Measurements from ENCODE around the gene HASPIN. TPM values are rescaled to one million over a fixed set of nuclear protein-coding genes. Genes with fewer than 3 reads are reported as not detected.
"Not testable (repeated sequence)": the region's sequence is repeated elsewhere in the genome, so short reads cannot be mapped to it uniquely, and the experiment has no call there.

The HASPIN gene
- total RNA-seq, 2 donors from 2014 or later, result 1.1 to 2.6 TPM

DNA sequence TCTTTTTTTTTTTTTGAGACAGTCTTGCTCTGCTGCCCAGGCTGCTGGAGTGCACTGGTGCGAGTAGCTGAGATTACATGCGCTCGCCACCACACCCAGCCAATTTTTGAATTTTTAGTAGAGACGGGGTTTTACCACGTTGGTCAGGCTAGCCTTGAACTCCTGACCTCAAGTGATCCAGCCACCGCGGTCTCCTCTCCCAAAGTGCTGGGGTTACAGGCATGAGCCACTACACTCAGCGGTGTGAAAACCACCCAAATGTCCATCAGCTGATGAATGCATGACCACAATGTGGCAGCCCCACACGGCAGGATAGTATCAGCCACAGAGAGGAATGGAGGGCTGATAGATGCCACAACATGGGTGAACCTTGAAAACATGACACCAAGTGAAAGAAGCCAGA is 29.9 kb upstream of the HASPIN start:
- ATAC-seq, result no peak

DNA sequence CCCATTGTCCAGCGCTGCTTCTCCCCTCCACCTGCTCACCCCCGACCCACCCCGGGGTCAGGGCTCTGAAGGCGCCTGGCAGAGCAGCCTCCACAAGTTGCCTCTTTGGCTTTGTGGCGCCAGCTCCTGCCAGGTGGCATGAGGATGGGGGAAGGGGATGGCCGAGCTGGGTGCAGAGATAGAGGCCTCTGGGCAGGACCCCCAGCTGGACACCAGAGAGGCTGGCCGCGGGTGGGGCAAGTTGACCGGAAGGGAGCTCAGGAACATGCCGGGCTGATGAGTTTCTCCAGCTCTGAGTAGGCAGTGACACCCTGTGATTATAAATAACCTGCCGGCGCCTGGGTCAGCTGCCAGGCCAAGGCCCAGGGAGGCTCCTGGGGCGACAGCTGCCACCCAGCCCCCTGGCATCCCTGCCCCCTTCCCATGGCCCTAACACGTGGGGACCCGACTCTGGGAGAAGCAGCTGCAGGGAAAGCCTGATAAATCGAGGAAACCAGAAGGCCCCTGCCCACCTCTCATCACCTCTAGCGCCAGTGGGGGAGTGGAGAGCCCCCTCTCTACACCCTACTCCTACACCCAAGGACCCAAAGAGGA is 28.5 kb upstream of the HASPIN start:
- intact Hi-C loops (cut with DNase I, micrococcal nuclease), result no loop called here
- DNase-seq (no peak), ATAC-seq (peak; percentile 26)

More for the DNA sequence above, 29.9 kb upstream of the HASPIN start:
- intact Hi-C loops (cut with DNase I, micrococcal nuclease), result no loop called here
- no peak for DNase-seq

GRCh38 chr17:3695723-3696411 is 27.8 kb upstream of the HASPIN start, which contains the start of gene P2RX5:
Gene P2RX5, minus strand, starts transcription at chr17:3696155. Its CDS starts 150 bp downstream, at chr17:3696005.
- ATAC-seq (peak; percentile 48), DNase-seq (peak in 1 of 2 donors; percentile 41)
- intact Hi-C loops (cut with DNase I, micrococcal nuclease), result no loop called here

DNA sequence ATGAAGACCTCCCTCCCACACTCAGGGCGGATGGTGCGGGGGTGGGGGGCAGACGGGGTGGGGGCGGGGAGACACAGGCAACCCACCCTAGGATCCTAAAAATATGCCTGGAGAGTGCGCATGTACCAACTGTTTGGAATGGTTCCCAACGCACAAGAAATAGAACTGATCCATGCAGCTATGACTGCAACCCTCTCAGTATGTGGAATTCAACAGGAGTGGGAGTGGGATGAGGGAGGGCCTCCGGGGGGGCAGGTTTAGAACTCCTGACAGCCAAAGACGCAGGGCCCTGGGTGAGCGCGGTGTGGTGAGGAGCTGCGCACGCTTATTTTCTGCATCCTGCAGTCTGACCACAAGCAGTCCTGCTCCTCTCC is 26.6 kb upstream of the HASPIN start:
- DNase-seq (no peak), ATAC-seq (no peak)
- intact Hi-C loops (cut with DNase I, micrococcal nuclease), result no loop called here

DNA sequence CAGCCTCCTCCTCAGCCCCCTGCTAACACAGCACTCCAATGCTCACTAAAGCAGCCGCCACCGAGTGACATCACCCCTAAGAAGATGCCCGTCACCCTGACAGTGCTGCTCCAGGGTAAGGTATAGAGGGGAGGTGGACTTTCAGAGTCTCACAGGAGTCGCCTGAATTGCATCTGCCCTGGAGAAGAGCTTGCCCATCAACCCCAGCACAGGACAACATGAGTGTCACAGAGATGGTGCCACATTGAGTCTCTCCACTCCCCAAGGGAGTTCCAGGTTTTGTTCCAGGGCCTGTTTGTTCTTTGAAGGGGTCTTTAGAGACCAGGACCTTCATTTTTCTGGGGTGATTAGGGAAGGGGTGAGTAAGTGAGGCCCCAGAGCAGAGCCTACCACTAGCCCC is 25.6 kb upstream of the HASPIN start:
- ATAC-seq (no peak), DNase-seq (no peak)
- intact Hi-C loops (cut with DNase I, micrococcal nuclease), result no loop called here

DNA sequence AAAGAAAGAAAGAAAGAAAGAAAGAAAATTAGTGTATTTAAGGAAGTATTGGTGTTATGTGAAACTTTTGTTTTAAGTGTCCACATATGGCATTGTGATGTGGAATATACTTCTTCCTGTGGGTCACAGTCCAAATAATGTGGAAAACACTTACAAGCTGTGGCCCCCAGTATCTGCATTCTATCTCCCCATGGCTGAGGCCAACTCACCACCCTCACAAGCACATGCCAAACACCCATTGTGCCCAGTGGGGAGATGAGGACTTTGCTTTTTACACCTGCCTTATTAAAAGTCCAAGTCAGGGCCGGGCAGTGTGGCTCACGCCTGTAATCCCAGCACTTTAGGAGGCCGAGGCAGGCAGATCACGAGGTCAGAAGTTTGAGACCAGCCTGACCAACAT is 23.8 kb upstream of the HASPIN start:
- no peak for DNase-seq
- intact Hi-C loops (cut with DNase I, micrococcal nuclease), result no loop called here
- no peak for ATAC-seq

DNA sequence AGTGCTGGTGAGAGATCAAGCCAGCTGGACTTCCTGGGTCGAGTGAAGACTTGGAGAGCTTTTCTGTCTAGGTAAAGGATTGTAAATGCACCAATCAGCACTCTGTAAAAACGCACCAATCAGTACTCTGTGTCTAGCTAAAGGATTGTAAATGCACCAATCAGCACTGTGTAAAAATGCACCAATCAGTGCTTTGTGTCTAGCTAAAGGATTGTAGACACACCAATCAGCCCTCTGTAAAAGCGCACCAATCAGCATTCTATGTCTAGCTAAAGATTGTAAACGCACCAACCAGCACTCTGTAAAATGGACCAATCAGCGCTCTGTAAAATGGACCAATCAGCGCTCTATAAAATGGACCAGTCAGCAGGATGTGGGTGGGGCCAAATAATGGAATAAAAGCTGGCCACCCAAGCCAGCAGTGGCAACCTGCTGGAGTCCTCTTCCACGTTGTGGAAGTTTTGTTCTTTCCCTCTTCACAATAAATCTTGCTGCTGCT is 21.6 kb upstream of the HASPIN start:
- intact Hi-C loops (cut with DNase I, micrococcal nuclease); DNase-seq; ATAC-seq: not testable (repeated sequence)

DNA sequence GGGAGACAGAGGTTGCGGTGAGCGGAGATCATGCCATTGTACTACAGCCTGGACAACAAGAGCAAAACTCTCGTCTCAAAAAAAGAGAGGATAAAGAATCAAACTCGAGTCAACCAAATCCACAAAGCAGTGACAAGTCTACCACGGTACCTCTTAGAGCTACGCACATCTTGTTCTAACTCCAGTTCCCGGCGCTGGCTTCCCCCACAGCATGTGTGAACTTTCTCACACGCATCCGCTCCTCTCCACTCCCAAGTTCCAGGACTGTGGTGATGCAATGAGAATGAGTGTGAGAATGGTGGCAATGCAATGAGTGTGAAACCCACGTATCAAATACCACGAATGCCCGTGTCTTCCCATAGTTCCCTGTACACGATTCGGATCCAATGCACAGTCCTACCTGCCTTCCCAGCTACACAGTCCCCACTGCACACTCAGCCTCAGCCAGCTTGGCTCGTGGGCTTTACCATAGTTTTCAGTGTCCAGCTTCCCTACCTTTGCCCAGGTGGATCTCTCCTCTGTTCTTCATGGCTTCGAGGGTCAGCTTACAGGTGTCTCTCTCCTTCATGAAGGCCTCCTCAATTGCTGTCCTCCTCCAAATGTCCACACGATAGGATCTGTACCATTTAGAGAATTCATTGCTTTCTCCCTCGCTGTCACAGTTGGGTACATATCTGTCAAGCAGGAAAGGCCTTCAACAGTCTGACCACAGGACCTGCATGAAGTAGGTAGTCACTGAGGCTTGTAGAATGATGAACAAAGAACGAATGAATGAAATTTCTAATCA is 18.6 kb upstream of the HASPIN start:
- ATAC-seq, result no peak
- intact Hi-C loops (cut with DNase I, micrococcal nuclease), result no loop called here

DNA sequence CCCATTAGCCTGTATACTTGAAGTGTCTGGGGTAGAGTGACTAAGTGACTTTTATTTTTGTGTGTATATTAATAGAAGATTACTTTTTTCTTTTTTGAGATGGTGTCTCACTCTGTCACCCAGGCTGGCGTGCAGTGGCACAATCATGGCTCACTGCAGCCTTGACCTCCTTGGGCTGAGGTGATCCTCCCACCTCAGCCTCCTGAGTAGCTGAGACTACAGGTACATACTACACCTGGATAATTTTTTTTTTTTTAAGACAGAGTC is 18.1 kb upstream of the HASPIN start:
- DNase-seq; intact Hi-C loops (cut with DNase I, micrococcal nuclease); ATAC-seq: not testable (repeated sequence)

More for the DNA sequence above, 18.6 kb upstream of the HASPIN start:
- DNase-seq, result no peak

- no peak for DNase-seq
- ATAC-seq, result no peak
- intact Hi-C loops (cut with DNase I, micrococcal nuclease), result no loop called here
These were observed 15.3 kb upstream of the HASPIN start for GRCh38 chr17:3708366-3708765.

GRCh38 chr17:3710951-3711383 is 12.7 kb upstream of the HASPIN start:
- ATAC-seq, result peak; percentile 60
- intact Hi-C loops (cut with DNase I, micrococcal nuclease), result no loop called here
- DNase-seq, result no peak

DNA sequence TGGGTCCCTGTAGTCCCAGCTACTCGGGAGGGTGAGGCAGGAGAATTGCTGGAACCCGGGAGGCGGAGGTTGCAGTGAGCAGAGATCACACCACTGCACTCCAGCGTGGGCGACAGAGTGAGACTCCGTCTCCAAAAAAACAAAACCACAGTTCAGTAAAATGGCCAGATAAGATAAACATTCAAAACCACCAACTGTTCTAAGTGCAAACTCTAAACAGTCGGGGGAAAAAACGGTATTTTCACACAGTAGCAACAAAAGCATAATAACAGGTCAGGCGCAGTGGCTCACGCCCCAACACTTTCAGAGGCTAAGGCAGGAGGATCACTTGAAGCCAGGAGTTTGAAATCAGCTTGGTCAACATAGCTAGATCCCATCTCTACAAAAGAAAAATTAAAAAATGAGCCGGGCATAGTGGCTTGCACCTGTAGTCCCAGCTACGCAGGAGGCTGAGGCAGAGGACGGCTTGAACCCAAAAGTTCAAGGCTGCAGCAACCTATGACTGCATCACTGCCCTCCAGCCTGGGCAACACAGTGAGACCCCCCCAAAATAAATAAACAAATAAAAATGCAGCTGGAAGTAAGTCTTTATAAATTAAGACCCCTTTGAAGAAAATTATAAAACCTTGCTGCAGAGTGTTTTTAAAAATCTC is 10.8 kb upstream of the HASPIN start:
- DNase-seq, result no peak
- intact Hi-C loops (cut with DNase I, micrococcal nuclease), result no loop called here
- no peak for ATAC-seq

DNA sequence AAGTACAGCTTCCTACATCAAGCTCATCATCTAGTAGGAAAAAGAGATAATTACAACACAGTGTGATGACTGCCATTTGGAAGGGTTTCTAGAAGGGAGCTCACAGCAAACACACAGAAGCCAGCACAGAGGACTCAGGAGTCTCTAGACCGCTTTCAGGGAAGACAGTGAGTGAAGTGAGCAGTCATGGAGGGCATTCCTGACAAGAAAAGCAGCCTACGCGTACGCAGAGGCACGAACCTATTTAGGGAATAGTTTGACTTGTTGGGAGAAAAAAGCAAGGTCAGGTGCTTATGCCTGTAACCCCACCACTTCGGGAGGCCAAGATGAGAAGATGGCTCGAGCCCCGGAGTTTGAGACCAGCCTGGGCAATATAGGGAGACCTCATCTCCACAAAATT is 8.4 kb upstream of the HASPIN start:
- intact Hi-C loops (cut with DNase I, micrococcal nuclease), result no loop called here
- ATAC-seq, result no peak
- no peak for DNase-seq

DNA sequence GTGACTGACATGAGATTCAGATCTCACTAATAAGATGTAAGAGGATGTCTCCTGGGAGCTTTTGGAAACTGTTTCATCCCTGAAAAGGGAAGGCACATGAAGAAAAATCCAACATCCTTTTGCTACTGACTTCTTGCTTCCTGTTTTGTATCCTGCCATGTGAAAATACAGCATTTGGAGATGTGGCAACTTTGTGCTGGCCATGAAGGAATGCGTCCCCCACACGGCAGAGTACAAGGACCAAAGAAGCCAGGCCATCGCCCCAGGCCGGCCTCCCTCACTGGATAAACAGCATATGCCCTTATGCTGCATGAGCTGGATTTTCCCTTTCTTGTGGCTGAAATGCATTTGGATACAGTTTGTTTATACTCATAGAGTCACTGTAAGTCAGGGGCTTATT is 5.5 kb upstream of the HASPIN start:
- no peak for ATAC-seq
- intact Hi-C loops (cut with DNase I, micrococcal nuclease), result no loop called here
- DNase-seq, result no peak

- DNase-seq (no peak), ATAC-seq (no peak)
- intact Hi-C loops (cut with DNase I, micrococcal nuclease), result no loop called here
These were observed 4.4 kb upstream of the HASPIN start for GRCh38 chr17:3719265-3719664.

GRCh38 chr17:3722716-3723115 is 987 bp upstream of the HASPIN start:
- DNase-seq (no peak), ATAC-seq (peak; percentile 3)
- intact Hi-C loops (cut with DNase I, micrococcal nuclease), result no loop called here

DNA sequence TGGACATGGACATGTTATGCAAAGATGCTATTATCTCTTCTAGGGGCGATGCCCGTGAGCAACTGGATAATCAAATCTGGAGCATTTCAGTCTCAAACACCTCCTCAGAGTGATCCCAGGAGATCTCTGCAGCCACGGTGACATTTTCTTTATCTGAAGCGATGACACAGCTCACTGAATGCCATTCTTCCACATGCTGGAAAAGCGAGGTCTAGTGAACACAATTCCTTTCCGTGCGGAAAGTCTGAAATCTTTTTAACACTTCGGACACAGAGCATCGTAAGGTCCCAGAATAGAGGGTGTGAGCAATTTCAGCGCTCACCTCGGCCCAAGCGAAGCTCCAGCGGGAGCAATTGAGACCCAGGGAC is 531 bp upstream of the HASPIN start:
- intact Hi-C loops (cut with DNase I, micrococcal nuclease), result no loop called here
- ATAC-seq, result peak; percentile 26
- DNase-seq, result no peak

DNA sequence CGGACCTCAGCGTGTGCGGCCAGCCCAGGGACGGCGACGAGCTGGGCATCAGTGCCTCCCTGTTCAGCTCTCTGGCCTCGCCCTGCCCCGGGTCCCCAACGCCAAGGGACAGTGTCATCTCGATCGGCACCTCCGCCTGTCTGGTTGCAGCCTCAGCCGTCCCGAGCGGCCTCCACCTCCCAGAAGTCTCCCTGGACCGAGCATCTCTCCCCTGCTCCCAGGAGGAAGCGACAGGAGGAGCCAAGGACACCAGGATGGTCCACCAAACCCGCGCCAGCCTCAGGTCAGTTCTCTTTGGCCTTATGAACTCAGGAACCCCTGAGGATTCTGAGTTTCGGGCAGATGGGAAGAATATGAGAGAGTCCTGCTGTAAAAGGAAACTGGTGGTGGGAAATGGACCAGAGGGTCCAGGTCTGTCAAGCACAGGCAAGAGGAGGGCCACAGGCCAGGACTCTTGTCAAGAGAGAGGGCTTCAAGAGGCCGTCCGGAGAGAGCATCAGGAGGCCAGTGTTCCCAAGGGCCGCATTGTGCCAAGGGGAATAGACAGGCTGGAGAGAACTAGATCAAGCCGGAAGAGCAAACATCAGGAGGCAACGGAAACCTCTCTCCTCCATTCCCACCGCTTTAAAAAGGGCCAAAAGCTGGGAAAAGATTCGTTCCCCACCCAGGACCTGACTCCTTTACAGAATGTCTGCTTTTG is 825 bp downstream of the HASPIN start:
- no peak for ATAC-seq
- DNase-seq, result no peak
- intact Hi-C loops (cut with DNase I, micrococcal nuclease), result no loop called here

GRCh38 chr17:3727041-3727440 is 3.3 kb downstream of the HASPIN start:
- no peak for DNase-seq
- no peak for ATAC-seq
- intact Hi-C loops (cut with DNase I, micrococcal nuclease), result no loop called here

Measured in left colon (tissue), 2 donors.